IgD-negative memory B cell (primary cell): ENCODE data around the gene ARID5B. TPM values are rescaled to one million over a fixed set of nuclear protein-coding genes. Genes with fewer than 3 reads are reported as not detected.

Experiments used
- H3K27ac Mint-ChIP-seq, 3 donors: one replicate each; pipeline ENCODE4 v1.8.0; 2020 to 2022; ENCODE audit warnings: mild to moderate bottlenecking in 3 of 3, mixed read lengths in 3 of 3, moderate library complexity in 1 of 3
- H3K27me3 Mint-ChIP-seq: one replicate; pipeline ENCODE4 v1.8.0; 2021; ENCODE audit warnings: mixed read lengths
- H3K36me3 Mint-ChIP-seq: one replicate; pipeline ENCODE4 v1.8.0; 2020; ENCODE audit warnings: mild to moderate bottlenecking, mixed read lengths
- H3K4me1 Mint-ChIP-seq, 3 donors: one replicate each; pipeline ENCODE4 v1.8.0; 2020 to 2022; ENCODE audit warnings: mixed read lengths in 3 of 3, mild to moderate bottlenecking in 1 of 3
- H3K4me3 Mint-ChIP-seq, 4 donors: one replicate each; pipeline ENCODE4 v1.8.0; 2020 to 2022; ENCODE audit warnings: mild to moderate bottlenecking in 4 of 4, mixed read lengths in 4 of 4, moderate library complexity in 3 of 4
- H3K9me3 Mint-ChIP-seq, 3 donors: one replicate each; pipeline ENCODE4 v1.8.0; 2020 to 2021; ENCODE audit warnings: mixed read lengths in 3 of 3, mild to moderate bottlenecking in 1 of 3
- polyA plus RNA-seq: library from polyadenylated mRNA; unstranded; fragments of 300-500 nt; fragmentation: Illumina TruSeq; gene quantifications from one replicate; pipeline ENCODE4 v1.2.3, GENCODE V29; 2021

ARID5B gene
- polyA plus RNA-seq, 1 donor from 2014 or later: 154 TPM

DNA sequence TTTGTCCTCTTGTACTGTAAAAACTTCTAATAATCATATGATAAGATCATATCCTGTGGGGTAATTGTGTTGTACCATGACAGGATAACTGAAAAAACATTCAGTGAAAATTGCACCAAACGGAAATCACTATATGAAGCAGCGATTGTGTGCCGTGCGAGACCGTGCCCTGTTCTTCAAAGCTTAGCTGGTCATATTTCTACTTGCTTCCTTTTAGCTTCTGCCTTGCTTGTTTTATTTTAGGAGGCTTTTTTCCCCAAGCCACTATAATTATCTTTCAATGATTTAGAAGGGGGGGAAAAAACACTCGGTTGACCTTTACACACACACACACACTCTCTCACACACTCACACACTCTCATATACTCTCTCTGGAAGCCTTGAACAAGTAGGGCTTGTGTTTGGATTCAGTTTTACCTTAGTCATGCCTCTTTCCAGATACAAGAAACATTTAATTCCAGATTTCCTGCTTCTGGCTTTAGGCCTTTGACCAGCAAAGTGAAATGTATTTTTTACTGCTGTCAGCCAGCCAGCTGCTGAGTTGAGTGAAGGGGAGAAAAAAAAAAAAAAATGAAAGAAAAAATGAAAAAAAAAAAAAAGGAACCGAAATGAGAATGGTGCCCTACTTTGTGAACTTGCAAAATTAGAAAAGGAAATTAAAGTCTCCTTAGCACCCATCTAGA lies 181.4 kb downstream of the ARID5B start:
- peaks cover 46 to 59% (median 53%) of the 10 kb centered on the region in 3 donors for H3K4me1 Mint-ChIP-seq

DNA sequence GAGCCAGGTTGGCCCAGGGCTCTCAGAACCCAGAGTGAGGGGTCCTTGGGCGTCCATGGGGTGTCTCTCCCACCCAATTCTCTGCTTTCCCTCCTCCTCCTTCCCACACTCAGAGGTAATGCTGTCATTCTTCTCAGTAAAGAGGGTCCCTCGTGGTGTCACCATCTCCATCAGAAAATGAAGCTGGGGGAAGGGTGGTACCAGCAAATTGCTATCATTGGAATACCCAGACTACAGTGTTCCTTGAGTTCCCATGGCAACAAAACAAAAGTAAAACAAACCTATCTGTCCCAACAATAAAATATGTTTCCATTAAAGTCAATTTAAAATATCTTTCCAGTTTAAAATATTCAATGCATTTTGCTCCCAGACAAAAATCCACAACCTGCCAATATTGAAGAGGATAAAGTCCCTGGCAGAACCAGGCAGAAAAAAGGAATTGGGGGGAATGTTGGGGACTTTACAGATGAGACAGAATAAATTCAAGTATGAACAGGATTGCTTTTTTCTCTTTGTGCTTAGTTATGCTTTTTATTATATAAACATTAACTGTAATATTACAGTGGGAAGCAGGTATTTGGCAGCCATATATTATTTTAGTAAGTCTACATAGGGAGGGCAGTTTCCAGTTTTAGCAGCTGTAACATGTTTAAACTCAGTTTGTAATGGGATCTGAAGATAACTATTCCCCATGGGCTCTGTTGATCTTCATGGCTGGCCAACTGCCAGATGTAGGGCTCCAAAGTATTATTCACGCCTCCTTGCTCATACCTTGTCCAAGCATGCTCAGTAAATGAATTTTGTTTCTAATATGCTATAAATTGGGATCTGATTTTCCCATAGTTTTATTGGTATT lies 182.1 kb downstream of the ARID5B start:
- Mint-ChIP-seq H3K4me1 (peaks cover 46 to 56% (median 52%) of the 10 kb centered on the region in 3 donors), H3K27me3 (no peaks in the 10 kb centered on the region), H3K27ac (peak overlapping the region; percentile 65 to 99 (median 95)), H3K9me3 (peaks cover 0 to 2% (median 0%) of the 10 kb centered on the region in 3 donors), H3K36me3 (peaks cover 18% of the 10 kb centered on the region), H3K4me3 (peak overlapping the region in 3 of 4 donors; percentile 76 to 93 (median 86))

More for the DNA sequence above, 181.4 kb downstream of the ARID5B start:
- Mint-ChIP-seq H3K4me3 (peak overlapping the region; percentile 65 to 93 (median 81)), H3K9me3 (peaks cover 0 to 2% (median 0%) of the 10 kb centered on the region in 3 donors), H3K36me3 (peaks cover 18% of the 10 kb centered on the region), H3K27ac (peak overlapping the region; percentile 65 to 99 (median 95)), H3K27me3 (no peaks in the 10 kb centered on the region)

DNA sequence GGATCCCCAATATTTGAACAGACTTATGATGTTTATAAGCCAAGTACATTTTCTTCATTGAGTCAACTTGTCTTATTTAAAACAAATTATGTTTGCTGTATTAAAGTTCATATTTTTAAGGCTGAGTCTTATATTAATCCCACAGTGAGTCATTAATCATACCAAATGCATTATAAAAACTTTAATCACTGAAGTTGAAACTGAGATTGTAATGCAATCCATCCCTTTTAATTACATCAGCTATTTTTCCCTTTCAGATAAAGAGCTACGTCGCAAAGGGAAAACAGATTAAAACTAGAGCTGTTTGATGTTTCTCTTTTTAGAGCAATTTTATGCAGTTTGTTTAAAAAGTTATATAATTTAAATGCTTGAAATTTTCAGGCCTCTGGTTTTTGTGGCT lies 183.0 kb downstream of the ARID5B start:
- H3K27ac Mint-ChIP-seq: peak overlapping the region in 2 of 3 donors; percentile 24 to 71
- peaks cover 52 to 54% (median 52%) of the 10 kb centered on the region in 3 donors for H3K4me1 Mint-ChIP-seq
- H3K36me3 Mint-ChIP-seq: peaks cover 15% of the 10 kb centered on the region
- no peaks in the 10 kb centered on the region for H3K27me3 Mint-ChIP-seq
- peaks cover 0 to 2% (median 0%) of the 10 kb centered on the region in 3 donors for H3K9me3 Mint-ChIP-seq
- no peak overlapping the region for H3K4me3 Mint-ChIP-seq

DNA sequence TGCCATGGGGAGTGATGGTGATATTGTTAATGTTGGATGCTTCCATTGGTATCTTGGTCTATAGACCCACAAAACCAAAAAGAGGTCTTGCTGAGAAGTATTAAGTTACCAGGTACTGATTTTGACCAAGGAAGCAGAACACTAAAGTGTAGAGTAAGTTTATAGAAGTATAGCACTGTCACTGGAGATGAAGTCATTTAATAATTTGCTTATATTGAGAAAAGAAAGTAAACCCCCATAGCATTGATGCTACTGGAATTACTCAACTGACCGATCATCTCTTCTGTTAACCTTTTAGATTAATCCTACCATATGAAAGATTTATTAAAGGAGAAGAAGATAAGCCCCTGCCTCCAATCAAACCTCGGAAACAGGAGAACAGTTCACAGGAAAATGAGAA lies 183.9 kb downstream of the ARID5B start:
- H3K36me3 Mint-ChIP-seq: peaks cover 12% of the 10 kb centered on the region
- H3K27me3 Mint-ChIP-seq: no peaks in the 10 kb centered on the region
- H3K9me3 Mint-ChIP-seq: no peaks in the 10 kb centered on the region
- peaks cover 43 to 50% (median 47%) of the 10 kb centered on the region in 3 donors for H3K4me1 Mint-ChIP-seq
- peak overlapping the region in 1 of 4 donors; percentile 63 for H3K4me3 Mint-ChIP-seq
- H3K27ac Mint-ChIP-seq: peak overlapping the region in 2 of 3 donors; percentile 24 to 71

DNA sequence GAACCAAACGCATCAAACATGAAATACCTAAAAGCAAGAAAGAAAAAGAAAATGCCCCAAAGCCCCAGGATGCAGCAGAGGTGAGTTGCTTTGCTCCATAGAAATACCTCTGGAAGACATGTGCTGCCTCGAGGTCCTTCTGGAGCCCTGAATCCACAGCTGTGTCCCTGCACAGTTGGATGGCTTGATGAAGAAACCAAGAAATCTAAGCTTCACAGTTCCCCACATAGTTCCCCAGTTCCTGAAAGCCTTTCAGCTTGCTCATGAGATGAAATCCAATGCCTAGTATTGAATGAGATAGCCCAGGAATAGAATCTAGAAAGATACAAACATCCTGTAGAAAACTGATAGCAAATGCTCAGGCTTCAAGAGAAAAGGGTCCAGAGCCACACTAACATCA lies 184.3 kb downstream of the ARID5B start:
- peaks cover 41 to 47% (median 45%) of the 10 kb centered on the region in 3 donors for H3K4me1 Mint-ChIP-seq
- peak overlapping the region; percentile 24 to 87 (median 71) for H3K27ac Mint-ChIP-seq
- no peaks in the 10 kb centered on the region for H3K27me3 Mint-ChIP-seq
- peaks cover 12% of the 10 kb centered on the region for H3K36me3 Mint-ChIP-seq
- no peaks in the 10 kb centered on the region for H3K9me3 Mint-ChIP-seq
- H3K4me3 Mint-ChIP-seq: peak overlapping the region in 1 of 4 donors; percentile 63

DNA sequence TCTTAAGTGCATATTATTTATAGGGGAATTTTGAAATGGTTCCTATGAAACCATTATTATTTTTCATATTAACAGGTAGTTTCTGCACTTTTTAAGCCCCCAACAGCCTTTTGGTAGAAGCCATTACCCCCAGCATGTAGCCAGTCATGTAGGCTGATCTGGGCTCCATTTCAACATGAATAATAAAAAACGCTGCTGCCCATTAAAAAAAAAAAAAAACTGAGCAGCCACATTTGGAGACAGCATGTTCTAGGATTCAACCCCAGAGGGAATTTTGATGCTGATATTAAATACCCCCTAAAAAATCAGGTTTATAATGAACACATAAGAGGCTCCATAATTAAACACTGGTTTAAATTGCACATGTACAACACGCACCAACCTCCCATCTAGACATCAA lies 185.8 kb downstream of the ARID5B start:
- Mint-ChIP-seq H3K4me1 (peaks cover 26 to 36% (median 32%) of the 10 kb centered on the region in 3 donors), H3K9me3 (no peaks in the 10 kb centered on the region), H3K27me3 (no peaks in the 10 kb centered on the region), H3K27ac (peak overlapping the region in 1 of 3 donors; percentile 90), H3K36me3 (peaks cover 16% of the 10 kb centered on the region), H3K4me3 (no peak overlapping the region)

DNA sequence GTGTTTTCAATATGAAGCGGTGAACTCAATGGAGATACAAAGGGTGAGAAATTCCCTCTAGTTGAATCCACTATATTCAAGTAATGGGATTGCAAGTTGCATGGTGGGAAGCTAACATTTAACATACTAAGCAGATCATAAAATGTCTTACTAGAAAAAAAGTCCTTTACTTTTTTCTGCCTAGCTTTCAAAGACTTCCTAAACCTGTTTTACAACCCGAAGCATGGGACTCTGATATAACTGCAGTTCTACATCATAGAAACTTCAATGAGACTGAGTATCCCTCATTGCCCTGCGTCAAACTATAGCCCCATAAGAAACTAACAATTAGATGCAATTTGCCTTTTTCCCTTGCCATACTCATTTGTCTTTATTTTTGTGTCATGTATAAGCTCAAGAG lies 187.3 kb downstream of the ARID5B start:
- peak overlapping the region in 2 of 3 donors; percentile 58 to 90 for H3K27ac Mint-ChIP-seq
- H3K4me1 Mint-ChIP-seq: peaks cover 11 to 25% (median 22%) of the 10 kb centered on the region in 3 donors
- H3K4me3 Mint-ChIP-seq: no peak overlapping the region
- H3K36me3 Mint-ChIP-seq: peaks cover 20% of the 10 kb centered on the region
- no peaks in the 10 kb centered on the region for H3K27me3 Mint-ChIP-seq
- H3K9me3 Mint-ChIP-seq: no peaks in the 10 kb centered on the region

DNA sequence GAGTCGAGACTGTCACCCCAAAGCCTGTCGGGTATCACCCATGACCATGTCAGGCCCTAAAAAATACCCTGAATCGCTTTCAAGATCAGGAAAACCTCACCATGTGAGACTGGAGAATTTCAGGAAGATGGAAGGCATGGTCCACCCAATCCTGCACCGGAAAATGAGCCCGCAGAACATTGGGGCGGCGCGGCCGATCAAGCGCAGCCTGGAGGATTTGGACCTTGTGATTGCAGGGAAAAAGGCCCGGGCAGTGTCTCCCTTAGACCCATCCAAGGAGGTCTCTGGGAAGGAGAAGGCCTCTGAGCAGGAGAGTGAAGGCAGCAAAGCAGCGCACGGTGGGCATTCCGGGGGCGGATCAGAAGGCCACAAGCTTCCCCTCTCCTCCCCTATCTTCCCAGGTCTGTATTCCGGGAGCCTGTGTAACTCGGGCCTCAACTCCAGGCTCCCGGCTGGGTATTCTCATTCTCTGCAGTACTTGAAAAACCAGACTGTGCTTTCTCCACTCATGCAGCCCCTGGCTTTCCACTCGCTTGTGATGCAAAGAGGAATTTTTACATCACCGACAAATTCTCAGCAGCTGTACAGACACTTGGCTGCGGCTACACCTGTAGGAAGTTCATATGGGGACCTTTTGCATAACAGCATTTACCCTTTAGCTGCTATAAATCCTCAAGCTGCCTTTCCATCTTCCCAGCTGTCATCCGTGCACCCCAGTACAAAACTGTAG lies 191.0 kb downstream of the ARID5B start:
- peak overlapping the region; percentile 50 to 90 (median 53) for H3K27ac Mint-ChIP-seq
- H3K36me3 Mint-ChIP-seq: peaks cover 16% of the 10 kb centered on the region
- no peak overlapping the region for H3K4me3 Mint-ChIP-seq
- no peaks in the 10 kb centered on the region for H3K27me3 Mint-ChIP-seq
- H3K9me3 Mint-ChIP-seq: peaks cover 0 to 1% (median 0%) of the 10 kb centered on the region in 3 donors
- H3K4me1 Mint-ChIP-seq: peaks cover 9 to 28% (median 13%) of the 10 kb centered on the region in 3 donors

DNA sequence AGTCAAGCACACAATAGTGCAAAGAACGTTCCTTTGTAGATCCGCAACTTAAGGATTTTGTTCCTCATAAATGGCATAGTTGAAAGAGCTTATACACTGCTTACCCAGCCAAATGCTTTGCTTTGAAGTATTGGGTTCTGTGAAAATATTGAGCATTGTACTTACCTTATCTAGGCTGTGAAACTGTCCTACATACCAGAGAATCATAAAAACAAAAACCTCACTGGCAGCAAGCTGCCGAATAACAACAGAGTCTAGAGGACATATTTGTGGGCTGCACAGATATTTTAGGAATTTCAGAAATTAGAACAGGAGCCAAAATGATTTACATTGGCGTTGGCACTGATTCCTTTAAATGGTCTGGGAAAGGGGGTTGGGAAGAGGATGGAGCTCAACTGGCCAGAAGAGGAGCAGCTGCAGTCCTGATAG lies 192.4 kb downstream of the ARID5B start:
- Mint-ChIP-seq H3K36me3 (peaks cover 14% of the 10 kb centered on the region), H3K4me3 (no peak overlapping the region), H3K9me3 (peaks cover 0 to 1% (median 0%) of the 10 kb centered on the region in 3 donors), H3K27ac (peak overlapping the region in 1 of 3 donors; percentile 87), H3K27me3 (no peaks in the 10 kb centered on the region), H3K4me1 (peaks cover 16 to 34% (median 18%) of the 10 kb centered on the region in 3 donors)

DNA sequence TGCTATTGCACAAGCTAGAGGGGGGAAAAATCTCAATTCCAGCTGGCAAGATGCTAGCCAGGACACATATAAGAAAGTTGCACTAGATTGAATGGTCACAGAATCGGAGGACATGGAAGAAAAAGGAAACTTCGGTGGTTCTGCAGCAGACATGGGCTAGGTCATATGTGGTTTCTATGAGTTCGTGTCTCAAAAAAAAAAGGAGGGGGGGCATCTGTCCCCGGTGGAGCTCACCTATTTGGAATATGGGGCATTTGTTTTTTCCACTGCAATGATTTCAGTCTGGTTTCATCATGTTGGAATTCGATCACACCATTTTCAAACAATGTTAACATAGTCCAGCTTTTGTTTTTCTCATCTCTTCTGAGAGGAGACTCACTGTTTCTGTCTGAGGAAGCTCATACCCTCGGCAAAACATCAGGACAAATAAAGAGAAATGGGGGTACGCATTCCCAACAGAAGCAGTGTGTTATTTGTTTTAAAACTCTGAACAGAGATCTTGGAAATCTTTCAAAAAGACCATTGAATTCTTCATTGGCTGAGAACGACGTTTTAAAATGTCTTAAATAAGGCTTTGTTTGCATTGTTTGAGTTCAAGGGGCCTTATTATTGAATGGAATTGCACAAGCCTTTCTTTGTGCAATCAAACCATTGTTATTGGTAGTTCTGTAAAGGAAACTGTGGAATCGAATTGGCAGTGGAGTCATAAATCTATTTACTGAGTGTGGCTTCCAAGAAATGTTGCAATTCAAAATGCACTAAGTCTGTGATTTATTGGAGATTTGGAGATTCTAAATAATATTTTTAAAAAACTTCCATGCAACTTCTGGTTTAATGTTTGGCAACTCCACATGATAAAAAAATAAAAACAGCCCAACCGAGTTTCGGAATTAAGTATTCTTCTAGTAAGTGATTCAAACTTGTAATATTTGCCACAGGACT lies 194.0 kb downstream of the ARID5B start:
- no peak overlapping the region for H3K4me3 Mint-ChIP-seq
- H3K27me3 Mint-ChIP-seq: no peaks in the 10 kb centered on the region
- H3K36me3 Mint-ChIP-seq: peaks cover 12% of the 10 kb centered on the region
- H3K4me1 Mint-ChIP-seq: peaks cover 15 to 31% (median 19%) of the 10 kb centered on the region in 3 donors
- peaks cover 0 to 1% (median 0%) of the 10 kb centered on the region in 3 donors for H3K9me3 Mint-ChIP-seq
- H3K27ac Mint-ChIP-seq: peak overlapping the region; percentile 6 to 38 (median 19)

DNA sequence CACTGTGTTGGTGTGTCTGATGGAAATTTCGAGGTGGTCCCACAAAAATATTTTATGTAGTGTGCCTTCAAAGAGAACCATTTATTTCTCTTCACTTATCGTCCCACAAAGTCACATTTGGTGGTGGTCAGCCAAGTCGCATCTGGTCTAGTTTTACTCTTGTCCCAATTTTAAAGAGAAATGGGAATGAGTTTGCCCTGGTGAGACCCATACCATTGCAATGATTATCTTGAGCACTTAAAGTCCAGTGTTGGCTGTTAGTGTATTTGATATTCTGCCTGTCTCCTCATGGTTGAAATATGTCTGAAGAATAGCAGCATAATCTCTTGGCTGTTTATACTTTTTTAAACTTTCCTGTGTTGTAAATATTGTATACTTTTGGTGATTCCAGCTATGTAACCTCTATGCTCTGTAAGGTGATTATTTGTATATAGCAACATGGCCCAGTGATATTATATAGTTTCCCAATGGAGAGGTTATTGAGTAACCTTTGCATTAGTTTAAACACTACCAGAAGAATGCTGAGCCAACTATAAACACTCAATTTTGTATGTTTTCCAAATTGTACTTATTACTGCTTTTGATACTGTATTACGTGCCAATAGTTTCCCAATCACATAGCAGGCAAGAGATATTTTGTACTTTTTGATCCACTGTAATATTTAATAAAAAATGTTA lies 194.9 kb downstream of the ARID5B start:
- peaks cover 0 to 1% (median 0%) of the 10 kb centered on the region in 3 donors for H3K9me3 Mint-ChIP-seq
- H3K27me3 Mint-ChIP-seq: no peaks in the 10 kb centered on the region
- peaks cover 15 to 31% (median 19%) of the 10 kb centered on the region in 3 donors for H3K4me1 Mint-ChIP-seq
- H3K27ac Mint-ChIP-seq: peak overlapping the region in 1 of 3 donors; percentile 28
- no peak overlapping the region for H3K4me3 Mint-ChIP-seq
- H3K36me3 Mint-ChIP-seq: peaks cover 12% of the 10 kb centered on the region

DNA sequence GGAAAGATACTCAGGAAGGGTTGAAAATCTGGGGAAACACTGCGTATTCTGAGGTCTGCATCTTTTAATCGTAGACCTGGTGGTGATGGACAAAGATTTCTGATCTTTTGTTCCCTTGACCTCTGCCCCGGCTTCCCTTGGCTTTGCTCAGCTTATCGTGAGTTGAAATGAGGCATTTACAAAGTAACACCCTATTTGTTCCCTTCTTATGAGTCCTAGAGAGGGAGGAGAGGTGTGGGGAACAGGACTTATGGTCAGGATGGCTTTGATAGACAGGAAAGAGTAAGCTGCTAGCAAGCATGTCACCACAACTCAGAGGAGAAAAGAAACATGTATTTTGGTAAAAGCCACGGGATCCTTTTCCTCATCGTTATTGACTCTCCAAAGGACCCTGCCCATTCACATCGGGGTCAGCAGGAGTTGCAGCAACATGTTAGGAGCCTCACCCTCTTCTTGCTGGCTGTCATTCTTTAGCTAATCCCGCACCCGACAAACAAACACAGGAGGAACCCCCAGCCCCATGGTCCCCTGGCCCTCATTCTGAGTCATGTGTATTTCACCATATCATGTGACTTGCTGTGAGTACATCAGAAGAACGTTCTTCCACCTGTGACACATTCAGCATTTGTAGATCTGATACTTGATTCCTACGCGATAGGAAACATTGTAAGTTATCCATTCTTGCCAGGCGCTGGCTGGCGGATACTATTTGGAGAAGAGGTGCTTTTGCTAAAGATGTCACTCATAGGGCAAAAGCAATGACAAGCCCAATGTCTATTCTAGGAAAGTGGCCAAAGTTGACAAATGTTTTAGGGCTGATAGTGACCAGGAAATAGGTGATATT lies 197.0 kb downstream of the ARID5B start:
- peak overlapping the region in 1 of 4 donors; percentile 34 for H3K4me3 Mint-ChIP-seq
- H3K27me3 Mint-ChIP-seq: no peaks in the 10 kb centered on the region
- peaks cover 3% of the 10 kb centered on the region for H3K36me3 Mint-ChIP-seq
- H3K9me3 Mint-ChIP-seq: peaks cover 0 to 1% (median 0%) of the 10 kb centered on the region in 3 donors
- peaks cover 19 to 41% (median 28%) of the 10 kb centered on the region in 3 donors for H3K4me1 Mint-ChIP-seq
- H3K27ac Mint-ChIP-seq: peak overlapping the region in 2 of 3 donors; percentile 70 to 89
